ENCODE results near the gene FRRS1L.

The FRRS1L gene

DNA sequence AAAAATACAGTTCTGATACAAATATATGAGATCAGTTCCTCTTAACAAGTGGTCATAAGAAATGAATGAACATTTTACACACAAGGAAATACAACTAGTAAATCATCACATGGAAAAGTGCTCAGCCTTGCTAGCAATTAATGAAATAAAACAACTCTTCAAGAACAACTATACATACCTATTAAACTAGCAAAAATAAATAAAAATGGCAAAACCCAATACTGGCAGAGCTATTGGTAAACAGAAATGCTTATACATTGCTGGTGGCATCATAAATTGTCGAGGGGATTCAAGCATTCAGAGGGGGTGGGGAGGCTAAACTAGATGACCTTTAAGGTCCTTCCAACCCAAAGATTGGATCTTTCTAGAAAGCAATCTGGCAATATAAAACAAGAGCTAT lies 5.9 kb upstream of the FRRS1L start:
- no peak for DNase-seq

DNA sequence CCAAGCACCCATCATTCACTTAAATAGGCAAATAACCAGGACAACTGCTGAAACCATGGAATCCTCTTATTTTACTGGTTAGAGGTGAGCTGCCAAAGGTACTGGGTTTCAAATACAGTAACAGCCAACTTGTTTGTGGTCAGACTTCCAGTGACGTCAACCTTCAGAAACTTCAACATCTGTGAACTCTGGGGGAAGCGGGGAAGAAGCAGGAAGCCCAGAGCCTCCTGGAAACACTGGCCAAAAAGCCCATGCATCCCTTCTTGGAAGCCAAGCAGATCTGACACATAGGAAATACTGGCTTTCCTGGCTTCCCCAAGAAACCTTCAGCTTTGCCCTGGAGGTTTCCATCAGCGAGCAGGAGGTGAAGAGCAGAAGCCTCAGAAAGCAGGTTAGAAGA lies 4.9 kb upstream of the FRRS1L start:
- DNase-seq, result no peak

DNA sequence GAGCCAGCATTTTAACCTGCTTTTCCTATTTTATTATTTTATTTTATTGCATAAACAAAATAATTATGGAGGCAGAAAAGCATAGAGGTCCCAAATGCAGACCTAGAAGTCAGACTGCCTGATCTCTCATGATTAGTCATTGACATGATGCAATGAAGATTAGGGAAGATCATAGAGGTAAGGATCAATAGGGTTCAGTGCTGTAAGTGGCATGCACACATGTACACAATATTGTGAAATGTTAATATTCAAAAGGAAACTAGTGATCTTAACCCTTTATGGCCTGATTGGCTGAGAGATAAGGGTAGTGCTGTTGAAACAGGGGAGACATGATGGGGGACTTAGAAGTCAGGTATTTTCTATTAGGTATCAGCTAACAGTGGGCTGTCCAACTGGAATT lies 1.1 kb upstream of the FRRS1L start:
- no peak for DNase-seq

DNA sequence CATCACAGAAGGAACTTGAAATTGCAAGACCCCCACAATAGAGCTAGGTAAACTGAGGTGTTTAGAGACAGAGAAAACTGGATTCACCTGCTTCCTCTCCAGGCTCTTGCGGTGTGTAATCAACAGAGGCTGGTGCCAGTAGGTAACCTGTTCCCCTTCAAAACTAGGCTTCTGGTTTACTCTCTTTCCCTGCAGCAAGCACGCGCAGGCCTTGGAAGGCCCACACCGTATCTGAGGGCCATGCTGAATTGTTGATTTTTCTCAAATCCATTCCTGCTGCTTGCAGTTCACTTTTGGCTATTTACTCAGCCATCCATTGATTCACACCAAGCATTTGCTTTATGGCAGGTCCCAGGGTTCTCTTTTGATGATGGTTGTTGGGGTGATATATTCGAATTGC lies 667 bp upstream of the FRRS1L start:
- DNase-seq, result no peak

DNA sequence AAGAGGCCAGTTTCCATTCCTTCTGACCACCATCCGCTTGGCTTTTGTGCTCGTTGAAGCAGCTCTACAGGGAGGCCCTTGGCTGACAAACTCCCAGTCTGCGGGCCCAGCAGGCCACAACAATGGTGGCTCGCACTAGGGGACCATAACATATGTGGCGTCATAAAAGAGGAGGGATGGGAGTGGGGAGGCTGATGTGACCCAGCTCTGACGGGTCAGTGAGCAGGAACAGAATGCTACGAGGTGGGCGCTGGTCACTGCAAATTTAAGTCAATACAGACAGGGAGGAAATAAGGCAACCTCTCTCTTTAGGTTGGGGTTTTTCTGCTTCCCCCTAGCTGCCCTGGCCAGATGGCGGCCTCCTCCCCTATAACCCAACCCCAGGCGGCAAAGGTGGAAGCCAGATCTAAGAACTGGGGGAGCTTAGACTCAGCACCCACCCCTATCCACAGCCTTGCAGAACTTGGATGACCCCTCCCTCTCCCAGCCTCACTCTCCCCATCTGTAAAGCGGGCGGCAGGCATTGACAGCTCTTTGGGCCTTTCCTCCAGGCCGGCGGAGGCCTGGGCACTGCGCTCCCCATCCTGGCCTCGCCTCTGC lies 778 bp downstream of the FRRS1L start:
- no peak for DNase-seq

DNA sequence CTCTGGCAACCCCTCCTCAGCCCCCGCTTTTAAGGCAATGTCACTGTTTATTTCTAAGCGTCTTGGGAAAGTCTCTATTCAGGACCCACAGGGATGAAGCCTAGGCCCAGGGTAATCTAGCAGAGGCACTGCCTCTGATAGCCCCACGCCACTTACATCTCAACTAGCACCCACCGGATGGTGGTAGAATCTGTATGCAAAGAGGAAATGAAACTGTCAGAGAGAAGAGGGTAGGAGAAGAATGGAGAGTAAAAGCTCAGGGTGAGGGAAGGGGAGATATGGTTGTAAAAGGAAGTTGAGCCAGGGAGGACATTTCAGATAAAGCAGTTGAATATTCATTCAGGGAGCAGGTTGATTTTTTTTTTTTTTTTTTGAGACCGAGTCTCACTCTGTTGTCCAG lies 3.0 kb downstream of the FRRS1L start:
- no peak for DNase-seq

DNA sequence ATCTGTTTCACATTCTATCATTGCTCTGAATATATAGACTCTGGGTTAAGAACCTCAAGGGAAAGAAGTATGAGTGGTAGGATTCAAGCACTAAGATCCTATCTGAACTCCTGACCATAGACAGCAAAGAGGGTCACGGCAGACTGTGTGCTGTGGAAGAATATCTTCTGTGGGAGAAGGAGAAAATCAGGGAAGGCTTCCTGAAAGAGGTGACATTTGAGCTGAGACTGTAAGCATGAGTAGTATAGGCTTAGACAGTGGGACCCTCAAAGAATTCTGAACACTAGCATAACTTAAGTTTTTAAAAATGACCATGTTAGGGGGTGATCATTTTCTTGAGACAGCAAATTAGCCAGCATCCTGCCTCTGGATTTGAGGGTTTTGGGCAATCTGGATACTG lies 3.9 kb downstream of the FRRS1L start:
- DNase-seq, result no peak

DNA sequence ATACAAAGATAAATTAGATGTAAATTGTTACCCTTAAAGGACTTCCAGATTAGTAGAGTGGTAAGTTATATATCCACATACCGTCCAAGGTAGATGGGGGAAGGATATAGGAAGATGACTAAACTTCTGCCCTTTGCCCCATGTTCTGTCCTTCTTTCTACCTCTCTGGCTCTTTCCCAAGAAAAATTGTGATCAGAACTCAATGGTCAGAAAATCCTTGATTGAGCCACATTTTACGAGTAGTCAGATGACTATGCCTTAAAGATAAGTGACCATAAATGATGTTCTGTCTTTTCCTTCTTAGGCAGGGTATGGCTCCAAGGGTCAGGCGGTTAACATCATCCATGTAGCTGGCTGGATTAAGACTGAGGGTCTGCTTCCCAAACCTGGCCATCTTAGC lies 4.4 kb downstream of the FRRS1L start:
- DNase-seq, result no peak

DNA sequence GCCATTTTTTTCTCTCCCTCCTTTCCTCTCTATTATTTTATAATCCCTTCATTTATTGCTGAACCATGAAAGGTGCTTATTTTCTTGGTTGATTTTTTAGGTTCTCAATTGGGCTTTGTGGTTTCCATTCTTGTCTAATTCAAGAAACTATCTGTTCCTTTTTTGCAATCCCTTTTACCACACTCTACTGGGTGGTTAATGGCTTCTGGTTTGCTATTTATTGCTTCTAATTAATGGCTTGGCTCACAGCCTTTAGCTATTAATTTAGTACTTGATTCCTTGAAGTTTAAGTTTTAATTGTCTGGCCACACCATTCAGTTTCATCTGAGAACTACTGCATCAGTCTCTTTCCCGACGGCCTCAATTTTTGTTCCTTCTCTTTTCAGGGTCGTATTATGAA lies 5.6 kb downstream of the FRRS1L start:
- DNase-seq, result no peak

DNA sequence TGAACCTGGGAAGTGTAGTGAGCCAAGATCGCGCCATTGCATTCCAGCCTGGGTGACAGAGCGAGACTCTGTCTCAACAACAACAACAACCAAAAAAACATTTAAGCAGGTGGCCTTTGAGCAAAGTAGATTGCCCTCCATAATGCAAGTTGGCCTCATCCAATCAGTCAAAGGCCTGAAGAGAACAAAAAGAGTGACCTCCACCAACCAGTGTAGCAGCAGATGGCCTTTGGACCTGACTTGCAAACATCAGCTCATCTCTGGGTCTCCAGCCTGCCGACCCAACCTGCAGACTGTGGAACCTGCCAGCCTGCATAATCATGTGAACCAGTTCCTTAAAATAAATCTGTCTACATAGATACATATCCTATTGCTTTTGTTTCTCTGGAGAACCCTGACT lies 7.5 kb downstream of the FRRS1L start:
- DNase-seq, result no peak

DNA sequence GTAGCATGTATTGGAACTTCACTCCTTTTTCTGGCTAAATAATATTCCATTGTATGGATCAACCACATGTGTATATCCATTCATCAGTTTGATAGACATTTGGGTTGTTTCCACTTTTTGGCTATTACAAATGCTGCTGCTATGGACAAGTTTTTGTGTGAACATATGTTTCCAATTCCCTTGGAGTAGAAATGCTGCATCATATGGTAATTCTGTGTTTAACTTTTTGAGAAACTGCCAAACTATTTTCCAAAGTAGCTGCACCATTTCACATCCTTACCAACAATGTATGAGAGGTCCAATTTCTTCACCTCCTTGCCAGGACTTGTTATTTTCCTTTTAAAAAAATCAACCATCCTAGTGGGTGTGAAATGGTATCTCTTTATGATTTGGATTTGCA lies 8.4 kb downstream of the FRRS1L start:
- no peak for DNase-seq

DNA sequence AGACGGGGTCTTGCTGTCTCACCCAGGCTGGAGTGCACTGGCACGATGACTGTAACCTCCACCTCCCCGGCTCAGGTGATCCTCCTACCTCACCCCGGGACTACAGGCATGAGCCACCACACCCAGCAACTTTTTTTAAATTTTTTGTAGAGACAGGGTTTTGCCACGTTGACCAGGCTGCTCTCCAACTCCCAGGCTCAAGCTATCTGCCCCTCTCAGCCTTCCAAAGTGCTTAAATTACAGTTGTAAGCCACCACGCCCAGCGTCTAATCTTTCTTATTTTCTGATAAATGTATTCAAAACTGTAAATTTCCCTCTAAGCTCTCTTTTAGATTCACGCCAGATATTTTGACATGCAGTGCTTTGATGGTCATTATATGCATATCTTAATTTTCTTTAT lies 10.3 kb downstream of the FRRS1L start:
- no peak for DNase-seq

DNA sequence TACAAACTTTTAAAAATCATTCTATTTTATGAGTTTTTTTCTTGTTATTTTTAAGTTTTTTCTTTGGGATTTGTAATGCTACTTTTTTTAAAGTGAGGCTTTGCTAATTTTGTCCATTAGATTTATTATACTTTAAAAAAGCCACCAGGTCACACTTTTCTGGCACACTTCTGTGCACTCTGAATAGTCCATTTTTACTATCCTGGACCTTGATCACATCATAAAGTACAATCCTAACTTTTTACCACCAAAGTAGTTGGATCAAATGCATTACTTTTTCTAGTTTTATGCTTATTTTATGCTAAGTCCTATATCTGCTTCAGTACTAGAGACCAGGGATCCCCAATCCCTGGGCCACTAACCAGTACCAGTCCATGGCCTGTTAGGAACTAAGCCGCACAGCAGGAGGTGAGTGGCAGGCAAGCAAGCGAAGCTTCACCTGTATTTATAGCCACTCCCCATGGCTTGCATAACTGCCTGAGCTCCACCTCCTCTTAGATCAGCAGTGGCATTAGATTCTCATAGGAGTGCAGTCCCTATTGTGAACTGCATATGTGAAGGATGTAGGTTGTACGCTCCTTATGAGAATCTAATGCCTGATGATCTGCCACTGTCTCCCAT lies 16.0 kb downstream of the FRRS1L start:
- no peak for DNase-seq

DNA sequence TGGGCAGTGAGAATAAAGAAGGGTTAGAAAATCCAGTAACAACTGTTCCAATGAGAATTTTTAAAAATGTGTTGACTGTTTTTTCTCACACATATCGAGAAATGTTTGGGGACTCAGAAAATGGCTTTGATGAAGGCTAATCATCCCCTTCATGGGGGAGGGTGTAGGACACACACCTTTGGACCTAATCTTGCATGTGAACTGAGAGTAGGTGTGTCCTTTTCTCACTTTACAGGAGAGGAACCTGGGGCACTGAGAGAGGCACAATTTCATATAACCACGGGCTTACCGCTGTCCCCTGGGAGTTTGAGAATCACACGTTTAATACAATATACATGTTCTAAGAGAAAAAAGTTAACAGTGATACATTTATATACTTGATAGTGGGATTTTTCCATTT lies 17.3 kb downstream of the FRRS1L start:
- no peak for DNase-seq

DNA sequence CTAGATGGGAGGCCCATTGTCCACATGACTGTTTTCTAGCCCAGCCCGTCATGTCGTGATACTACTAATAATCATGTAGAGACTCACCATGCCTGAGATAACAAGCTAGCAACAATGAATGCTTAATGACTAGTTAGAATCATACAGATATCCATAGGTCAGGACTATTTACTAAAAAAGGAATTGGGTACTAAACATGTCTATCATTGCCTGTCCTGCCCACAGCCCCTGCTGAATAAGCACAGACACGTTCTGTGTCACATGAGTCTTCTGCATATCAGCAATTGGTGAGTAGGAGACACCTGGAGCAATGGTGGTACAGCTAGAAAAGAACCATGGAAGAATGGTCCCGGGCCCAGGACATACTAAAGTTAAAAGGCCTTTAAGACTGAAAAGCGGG lies 18.0 kb downstream of the FRRS1L start:
- no peak for DNase-seq

DNA sequence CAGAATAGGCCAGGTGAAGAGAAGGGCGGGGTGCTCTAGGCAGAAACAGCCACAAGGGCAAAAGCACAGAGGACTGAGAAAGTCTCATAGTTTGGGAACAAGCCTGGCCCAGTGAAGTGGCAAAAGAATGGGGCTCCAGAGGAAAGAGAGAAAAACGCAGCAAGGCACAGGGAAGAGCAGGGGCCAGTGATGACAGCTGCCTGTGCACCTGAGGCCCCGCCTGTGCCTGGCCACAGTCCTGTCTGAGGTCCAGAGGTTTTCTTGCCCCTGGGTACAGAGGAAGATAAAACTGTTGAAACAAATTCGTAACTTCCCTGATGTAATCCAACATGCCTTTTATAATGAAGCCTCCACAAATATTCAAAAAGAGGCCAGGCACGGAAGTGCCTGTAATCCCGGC lies 22.0 kb downstream of the FRRS1L start:
- no peak for DNase-seq

DNA sequence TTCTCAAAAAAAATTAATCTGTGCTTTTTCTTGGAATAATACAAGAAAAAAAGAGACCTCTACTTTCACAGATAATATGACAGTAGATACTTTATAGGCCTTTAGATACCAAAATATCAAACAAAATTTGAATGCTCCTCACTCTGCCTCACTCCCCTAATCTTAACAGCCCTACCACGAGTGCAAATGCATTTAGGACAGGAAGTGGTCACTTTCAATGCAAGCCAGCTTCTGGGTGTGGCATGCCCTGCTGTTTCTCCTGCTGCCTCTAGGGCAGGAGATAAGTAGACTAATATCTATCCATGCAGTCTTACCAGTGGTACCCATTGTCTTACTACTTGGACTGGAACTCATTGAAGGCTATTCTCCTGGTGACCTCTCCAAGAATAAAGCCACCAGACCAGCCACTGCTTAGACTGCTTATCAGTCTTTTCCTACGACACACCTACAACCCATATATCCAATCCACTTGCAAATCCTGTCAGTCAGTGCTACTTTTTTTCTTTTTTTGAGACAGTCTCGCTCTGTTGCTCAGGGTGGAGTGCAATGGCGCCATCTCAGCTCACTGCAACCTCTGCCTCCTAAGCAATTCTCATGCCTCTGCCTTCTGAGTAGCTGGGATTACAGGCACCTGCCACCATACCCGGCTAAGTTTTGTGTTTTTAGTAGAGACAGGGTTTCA lies 23.0 kb downstream of the FRRS1L start:
- peak; percentile 14 for DNase-seq

DNA sequence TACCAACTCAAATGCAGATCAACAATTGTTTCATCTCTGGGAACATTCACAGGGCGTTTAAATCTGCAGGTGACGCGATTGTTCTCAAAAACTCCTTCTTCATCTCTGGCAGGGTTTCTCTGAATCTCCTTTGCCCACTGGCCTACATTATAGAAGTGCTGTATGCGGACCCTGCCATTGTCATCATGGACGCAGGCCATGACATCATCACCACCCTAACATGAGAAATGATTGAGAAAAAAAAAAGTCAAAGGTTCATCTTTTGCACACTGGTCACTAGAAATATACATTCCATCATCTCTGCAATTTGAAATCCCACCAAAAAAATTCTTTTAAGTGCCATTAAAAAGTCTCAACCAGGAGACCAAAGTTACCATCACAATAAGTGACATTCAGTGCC lies 25.7 kb downstream of the FRRS1L start:
- no peak for DNase-seq

DNA sequence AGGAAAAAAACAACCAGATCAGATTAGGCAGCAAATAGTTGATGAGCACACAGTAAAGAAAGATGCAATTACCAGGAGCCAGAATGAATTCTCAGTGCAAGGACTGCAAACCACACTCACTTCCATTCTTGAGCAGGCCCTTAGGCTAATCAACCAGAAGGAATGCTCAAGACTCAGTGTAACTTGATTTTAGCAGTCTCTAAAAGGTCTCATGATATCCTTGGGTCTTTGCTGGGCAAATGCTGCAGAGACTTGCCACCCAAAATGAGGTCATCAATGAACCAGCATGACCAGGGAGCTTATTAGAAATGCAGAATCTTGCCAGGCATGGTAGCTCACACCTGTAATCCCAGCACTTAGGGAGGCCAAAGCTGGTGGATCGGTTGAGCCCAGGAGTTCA lies 27.2 kb downstream of the FRRS1L start:
- no peak for DNase-seq

DNA sequence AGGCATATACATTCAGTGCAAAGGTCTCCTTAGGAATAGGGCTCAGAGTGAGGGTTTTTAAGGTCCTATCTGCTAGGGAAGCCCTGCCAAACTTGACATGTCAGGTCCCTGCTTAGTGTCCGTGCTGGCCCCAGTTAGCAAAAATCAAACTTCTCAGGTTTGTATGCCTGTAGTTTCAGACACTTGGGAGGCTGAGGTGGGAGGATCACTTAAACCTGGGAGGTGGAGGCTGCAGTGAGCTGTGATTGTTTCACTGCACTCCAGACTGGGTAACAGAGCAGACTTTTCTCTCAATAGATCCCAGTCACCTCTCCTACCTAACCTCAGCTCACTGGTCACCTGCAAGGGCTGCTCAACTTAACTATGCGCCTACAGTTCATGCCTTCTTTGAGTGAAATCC lies 28.6 kb downstream of the FRRS1L start:
- no peak for DNase-seq

DNA sequence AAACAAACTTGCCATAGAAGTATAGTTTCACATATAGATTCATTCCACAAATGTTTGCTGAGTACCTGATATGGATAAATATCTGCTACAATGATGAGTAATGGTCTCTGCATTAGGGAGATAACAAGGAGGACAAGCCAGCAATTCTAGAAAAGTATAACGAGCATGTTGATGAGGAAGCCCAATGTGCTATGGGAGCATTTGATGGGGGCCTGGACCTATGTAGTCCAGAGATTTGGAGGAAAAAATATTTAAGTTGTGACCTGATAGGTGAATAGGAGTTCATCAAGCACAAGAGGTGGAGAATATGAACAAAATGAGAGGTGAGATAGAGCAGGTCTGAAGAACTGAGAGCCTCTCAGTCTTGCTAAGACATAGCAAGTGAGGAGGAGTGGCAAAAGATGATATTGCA lies 32.9 kb downstream of the FRRS1L start:
- DNase-seq, result no peak

DNA sequence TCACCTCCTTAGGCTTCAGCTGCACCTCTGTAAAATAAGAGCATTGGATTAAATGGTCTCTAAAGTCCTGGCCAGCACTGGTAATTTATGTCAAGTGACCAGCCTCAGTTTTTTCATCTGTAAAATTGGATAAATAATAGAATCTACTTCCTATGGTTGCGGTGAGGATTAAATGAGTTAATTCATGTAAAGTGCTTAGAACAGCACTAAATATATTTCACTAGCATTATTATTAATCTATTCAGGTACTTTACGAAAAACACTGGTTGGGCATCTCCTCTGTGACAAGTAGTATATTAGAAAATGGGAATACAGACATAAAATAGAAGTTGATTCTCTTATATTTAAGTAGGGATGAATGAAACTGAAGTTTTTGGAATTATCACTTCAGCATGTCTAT lies 33.5 kb downstream of the FRRS1L start:
- no peak for DNase-seq

DNA sequence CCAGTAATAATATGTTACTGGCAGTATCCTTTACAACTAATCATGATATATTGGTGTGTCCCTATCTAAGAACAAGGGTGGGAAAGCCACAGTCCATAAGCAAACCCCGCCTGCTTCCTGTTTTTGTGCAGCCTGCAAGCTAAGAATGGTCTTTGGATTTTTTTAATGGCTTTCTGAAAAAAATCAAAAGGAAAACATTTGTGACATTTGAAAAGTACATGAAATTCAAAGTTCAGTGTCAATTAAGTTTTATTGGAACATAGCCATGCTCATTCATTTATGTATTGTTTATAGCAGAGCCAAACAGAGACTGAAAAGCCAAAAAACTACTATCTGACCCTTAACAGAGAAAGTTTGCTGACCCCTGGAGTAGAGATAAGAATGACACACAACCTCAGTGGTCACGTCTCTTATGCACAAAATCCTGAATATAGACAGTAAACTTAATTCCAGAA lies 34.5 kb downstream of the FRRS1L start:
- DNase-seq, result no peak

DNA sequence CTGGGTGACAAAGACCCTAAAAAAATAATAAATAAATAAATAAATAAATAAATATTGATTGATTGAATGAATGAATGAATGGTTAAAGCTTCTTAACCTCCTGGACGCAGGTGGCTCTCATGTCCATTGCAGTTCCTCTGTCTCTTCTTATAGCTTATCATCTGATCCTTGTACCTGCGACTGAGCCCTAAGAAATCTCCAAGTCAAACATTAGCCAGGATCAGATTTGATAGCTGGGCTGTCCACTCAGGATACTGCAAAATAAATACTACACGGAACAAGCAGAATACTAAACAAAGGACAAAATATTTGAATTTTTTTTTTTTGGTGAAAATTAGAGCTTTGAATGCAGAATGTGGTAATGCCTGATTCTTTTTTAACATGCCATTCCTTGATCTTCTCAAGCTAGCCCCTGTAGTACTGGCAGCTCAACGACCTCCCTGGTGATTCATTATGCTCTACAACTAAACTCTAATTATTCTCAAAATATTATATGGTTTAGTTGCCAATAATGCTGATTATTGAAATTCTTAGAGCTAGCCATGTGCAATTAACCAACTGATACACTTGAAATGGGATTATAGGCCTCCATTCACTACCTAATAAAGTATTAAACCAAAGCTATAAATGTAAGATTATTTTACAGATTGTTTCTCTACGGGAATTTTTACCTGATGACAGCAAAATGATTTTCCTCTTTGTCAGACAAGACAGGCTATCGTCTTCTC lies 37.4 kb downstream of the FRRS1L start:
- DNase-seq, result no peak
